NCI-H82 treated with DMSO at 0.1 percent for 48 hours (cell line): ENCODE data around the gene PLCB1.

Experiments used
- DNase-seq: peaks from one replicate; lab custom pipeline; 2025; ENCODE audit not compliant: unreplicated experiment; lab: John Stamatoyannopoulos, UW

Gene PLCB1

DNA sequence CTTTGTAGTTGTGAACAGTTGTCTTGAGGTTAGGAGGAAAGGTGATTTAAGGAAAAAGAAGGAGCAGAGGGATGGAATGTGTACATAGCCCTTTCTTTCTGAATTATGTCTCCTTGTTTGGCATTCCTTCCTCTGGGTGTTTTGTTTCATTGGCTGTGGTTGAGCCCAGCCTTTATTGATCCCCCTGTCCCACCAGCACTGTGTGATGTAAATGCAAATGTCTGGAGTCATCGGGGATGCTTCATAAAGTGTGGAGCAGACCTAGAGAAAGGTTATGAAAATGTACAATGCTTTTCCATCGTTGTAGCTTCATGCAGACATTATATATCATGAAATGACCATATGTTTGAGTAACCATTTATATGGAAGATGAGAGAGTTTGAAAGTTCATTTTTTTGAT is 164.5 kb downstream of the PLCB1 start:
- DNase-seq, result no peak

DNA sequence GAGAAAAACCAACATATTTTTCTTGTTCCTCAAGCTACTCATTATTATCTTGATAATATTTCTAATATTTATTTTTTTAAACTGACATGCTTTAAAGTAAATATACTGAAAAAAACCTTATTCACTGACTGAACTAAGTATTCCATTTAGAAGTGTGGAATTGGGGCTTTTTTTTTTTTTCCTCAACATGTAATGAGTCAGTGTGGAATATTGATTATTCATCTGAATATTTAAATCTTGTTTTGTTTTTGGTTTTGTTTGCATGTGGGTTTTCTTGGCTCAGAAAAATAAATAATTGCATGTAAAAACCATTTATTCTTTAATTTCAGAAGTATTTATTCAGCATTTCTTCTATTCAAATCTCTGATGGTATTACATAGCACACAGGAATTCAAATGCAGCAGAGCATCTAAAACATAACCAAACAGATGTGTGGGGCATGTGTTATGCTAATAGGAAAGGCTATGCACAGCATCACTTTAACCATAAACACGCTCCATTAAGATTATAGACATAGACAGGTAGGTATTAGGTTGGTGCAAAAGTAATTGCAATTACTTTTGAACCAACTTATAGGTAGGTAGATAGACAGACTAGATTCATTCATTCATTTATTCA is 166.5 kb downstream of the PLCB1 start:
- DNase-seq, result no peak

DNA sequence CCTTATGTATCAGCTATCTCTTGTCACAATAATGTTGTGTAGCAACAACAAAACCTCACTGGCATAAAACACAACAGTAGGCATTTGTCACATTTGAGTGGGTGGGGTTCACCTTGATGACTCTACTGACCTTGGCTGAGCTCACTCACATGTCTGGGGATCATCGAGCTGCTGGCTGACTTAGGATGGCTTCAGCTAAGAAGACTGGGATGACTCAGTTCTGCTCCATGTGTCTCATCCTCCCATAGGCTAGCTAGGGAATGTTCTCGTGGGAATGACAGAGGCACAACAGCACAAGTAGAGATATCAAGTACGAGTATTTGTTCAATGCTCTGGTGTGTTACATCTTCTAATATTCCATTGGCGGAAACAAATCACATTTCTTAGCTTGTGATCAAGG is 167.9 kb downstream of the PLCB1 start:
- DNase-seq, result no peak

DNA sequence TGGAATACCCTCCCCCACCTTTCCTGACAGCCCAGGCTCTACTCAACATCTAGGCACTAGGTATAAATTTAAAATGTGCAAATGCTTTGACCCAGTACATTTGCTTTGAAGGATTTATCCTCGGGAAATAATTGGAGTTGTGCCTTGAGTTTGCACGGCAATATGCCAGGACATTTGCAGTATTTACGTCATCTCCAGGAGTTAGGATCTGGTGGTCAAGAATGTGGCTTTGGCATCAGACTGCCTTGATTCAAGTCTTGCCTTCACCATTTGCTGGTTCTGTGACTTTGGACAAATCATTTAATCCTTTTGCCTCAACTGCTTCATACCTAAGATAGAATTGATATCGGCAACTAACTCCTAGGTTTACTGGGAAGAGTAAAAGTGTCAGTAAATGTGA is 169.6 kb downstream of the PLCB1 start:
- no peak for DNase-seq

DNA sequence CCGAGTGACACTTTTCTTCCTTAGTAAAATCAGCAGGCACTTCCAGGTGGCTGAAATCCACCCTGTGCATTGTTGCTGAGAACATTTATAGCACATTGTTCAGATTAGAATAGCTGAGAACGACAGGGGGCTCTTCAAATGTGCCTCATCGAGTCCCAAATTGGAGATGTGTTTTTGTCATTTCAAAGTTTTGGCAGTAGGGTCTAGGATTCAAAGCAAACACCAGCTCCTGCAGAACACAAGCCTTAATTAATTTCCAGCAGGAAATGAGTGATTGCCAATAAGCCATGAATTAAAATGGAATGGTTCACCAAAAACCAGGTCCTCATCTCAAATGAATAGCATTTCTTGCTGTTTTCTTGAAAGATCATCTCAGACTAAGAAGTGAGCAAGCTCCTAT is 171.6 kb downstream of the PLCB1 start:
- no peak for DNase-seq

DNA sequence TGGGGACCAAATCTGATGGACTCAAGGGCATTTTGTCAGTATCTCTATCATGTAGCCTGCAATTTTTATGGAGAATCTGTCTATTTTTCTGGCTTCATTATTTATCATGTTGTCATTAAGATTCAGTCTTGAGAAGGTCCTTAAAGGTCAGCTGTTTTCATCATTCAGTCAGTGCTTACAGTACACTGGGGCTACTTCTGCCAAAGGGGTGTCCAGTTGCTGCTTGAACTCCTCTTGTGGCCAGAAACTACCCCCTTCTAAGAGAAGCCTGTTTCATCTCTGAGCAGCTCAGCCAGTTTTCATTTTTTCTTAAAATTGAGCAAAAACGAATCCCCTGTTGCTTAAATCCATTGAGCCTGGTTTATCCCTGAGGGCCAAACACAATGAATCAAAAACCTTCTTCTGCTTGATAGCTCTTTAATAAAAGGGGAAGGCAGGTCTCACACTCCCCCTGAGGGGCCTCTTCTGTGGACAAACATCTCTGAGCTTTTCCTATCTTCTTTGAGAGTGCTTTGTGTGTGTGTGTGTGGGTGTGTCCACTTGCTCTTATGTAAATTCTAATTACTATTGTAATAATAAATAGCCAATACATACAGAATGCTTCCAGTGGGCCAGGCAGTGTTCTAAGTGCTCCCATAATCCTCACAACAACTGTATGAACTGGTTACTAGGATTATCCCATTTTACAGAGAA is 172.2 kb downstream of the PLCB1 start:
- DNase-seq, result no peak

DNA sequence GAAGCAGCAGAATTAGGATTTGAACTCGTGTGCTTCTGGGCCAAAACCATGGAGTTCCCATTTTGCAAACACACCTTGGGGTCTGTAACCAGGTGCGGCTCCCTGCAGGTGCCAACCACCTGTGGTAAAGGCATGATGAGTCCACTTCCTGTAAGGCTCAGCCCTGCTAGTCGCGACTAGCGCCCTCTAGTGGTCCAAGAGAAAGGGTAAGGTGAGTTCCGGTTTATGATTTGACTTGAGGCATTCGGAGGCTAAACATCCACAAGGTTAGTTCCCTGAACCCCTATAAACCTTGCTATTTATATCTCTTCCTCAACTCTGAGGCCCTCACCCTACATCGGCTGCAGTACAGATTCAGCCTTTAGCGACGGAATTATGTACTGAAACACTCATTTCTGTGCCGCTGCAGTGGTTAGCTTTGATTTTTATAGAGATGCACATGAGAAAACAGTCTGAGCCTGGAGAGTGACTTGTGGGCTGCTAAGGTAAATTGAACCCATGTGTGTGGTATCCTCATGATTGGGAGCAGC is 173.4 kb downstream of the PLCB1 start:
- DNase-seq, result peak; percentile 23

DNA sequence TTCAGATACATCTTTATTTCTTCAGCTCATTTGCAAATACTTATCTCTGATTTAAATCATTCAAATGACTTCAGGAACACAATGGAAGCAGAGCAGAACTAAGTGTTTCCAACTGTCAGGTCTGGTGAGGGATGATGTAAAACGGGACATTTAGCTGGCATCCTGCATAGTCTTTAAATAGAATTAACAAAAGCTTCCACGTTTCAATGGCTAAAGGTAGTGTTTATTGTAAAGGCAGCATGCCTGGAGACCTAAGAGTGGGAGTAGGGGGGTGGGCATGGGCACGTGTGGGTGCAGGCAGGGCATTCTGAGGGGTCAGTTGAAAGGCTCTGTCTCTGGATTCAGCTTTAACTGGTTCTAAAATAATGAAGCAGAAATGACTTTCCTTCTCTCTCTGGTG is 174.9 kb downstream of the PLCB1 start:
- DNase-seq, result no peak

DNA sequence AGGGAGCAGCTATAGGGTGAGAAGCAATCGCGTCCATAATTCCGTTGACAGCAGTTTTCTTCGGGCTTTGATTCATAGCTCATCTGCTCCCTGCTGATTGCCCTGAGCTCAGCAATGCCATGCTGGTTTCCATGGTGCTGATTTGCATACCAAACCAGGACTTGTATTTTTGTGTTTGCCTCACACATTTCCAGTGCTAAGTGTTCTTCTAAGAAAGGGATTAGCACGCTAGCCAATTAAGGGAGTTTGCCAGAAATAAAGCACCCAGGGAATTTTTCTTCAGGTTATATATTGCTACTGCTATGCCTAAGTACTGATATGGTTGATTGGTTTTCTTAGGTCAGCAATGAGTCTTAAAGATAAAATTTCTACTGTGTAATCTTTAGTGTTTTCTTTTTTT is 177.6 kb downstream of the PLCB1 start:
- peak; percentile 26 for DNase-seq

DNA sequence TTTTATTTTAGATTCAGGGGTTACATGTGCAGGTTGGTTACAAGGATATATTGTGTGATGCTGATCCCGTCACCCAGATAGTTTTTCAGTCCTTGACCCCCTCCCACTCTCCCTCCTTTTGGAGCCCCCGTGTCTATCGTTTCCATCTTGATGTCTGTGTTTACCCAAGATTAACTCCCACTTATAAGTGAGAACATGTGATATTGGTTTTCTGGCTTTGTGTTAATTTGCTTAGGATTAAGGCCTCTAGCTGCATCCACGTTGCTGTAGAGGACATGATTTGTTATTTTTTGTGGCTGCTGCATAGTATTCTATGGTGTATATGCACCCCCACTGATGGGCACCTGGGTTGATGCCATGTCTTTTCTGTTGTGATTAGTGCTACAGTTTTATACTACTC is 178.6 kb downstream of the PLCB1 start:
- DNase-seq, result peak; percentile 11

DNA sequence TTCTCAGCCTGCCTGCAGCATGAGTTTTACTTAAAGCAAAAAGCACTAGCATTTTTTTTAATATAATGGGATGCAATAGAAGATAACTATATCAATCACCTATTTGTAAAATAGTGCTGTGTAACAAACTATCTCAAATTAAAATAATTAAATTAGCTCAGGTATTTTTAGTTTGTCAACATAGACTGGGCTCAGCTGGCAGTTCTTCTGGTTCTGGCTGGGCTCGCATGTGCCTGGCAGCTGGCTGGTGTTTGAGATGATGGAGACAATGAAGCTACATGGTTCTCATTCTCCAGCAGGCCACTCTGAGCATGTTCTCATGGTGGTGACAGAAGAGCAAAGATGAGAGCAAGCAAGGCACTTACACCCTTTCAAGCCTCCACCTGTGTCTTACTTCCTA is 181.0 kb downstream of the PLCB1 start:
- no peak for DNase-seq

DNA sequence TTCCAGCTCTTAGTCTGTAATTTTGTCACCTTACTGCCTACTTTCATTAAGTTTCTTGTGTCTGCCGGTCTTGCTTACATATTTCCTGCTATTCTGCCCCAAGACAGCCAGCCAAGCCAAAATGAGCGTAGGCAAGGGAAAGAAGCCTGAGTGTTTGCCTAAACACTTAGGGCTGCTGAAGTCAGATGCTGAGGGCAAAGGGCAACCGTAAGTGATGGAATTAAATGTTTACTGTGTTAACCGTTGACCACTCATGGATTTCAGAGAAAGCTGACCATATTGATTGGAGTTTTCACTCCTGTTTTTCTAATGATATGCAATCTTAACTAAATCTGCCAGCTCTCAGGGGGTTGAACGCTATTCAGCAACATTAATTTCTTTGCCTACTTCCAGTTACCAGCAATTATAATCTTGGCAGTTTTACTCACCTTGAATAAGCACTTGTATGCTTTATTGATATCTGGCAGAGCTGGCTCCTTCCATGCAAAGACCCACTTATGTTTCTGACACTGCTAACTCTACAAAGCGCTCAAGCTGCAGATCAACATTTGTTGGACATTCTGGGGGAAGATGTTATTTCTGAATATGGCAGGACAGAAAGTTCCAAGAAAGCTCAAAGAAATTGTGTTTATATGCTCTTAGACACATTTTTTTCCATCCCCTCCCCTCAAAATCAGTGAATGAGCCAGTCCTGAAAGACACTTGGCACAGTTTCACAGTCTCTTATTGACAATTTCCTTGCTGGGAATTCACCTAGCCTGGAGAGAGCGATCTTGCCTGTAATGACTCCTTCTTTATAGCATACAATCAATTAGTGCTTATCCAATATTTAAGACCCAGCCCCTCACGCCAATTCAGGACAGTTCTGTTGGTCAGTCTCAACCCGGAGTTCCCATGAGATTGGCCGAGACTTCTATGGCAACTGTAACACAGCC is 183.8 kb downstream of the PLCB1 start:
- no peak for DNase-seq

DNA sequence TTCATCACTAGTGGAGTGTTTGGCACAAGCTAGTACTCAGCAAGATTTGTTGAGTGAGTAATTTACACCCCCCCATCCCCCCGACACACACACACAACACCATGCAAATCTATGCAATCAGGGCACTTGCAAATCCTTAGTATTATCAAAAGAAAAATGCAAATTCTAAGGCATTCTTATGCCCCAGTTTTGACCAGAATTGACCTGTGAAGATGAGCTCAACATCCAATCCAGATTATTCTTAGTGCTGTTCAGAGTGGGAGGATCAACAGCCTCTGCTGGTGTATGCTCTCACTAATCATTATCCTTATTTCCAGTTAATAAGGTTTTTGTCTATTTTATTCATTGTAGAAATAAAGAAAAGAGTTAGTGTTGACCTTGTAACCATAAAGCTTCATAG is 185.4 kb downstream of the PLCB1 start:
- no peak for DNase-seq

DNA sequence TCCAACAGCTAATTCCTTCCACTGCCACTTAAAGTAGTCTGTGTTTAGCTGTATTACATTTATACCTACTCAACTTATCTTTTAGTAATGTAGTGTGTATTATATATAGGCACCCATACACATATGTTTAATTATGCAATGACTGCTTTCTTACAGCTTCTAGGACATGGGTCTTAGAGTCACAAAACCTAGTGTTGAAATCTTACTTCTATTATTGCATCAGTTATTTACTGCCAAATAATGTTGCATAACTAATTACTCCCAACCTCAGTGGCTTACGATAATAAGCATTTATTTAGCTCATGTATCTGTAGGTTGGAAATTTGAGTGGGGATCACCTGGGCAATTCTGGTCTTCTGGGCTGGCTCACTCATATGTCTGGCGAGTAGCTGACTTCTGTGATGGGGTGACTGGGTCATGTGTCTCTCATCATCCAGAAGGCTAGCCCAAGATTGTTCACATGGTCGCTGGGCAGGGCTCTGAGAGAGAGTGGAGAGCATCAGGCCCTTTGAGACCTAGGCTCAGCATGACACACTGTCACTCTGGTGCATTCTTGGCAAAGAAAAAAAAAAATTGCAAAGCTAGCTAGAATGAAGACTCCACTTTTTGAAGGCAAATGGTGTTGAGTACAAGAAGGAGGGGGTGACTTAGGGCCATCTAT is 187.0 kb downstream of the PLCB1 start:
- DNase-seq, result no peak

DNA sequence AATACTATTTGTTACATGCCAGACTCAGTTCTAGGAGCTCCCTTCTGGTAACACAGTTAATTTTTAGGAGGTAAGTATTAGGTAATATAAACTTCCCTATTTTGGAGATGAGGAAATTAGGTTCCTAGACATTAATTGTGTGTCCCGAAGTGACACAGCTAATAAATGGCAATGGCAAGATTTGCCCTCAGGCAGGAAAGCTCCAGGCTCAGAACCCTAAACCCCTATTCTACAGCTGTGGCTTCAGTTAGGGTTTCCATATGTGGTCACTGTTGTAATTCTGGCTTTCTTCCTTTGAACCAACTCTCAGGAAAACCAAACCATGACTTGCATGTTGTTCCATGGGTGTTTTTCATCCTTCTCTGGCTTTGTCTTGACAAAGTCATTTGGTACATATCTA is 188.2 kb downstream of the PLCB1 start:
- DNase-seq, result no peak

DNA sequence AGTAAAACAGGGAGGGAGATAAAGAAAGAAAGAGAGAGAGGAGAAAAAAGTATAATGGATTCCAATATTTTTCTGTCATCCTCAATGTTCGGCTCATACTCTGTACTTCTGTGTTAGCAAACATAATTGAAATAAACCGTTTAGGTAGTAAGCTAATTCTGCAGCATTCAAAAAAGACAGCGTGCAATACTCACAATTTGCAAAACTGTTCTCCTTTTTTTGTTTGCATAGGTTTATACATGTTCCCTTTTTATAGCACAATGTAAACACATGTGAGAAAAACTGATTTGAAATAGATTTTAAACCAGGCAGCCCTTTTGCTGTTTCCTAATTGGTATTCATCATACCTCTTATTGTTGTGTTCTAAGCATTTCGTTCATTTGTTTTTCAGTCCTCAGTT is 188.9 kb downstream of the PLCB1 start:
- no peak for DNase-seq

DNA sequence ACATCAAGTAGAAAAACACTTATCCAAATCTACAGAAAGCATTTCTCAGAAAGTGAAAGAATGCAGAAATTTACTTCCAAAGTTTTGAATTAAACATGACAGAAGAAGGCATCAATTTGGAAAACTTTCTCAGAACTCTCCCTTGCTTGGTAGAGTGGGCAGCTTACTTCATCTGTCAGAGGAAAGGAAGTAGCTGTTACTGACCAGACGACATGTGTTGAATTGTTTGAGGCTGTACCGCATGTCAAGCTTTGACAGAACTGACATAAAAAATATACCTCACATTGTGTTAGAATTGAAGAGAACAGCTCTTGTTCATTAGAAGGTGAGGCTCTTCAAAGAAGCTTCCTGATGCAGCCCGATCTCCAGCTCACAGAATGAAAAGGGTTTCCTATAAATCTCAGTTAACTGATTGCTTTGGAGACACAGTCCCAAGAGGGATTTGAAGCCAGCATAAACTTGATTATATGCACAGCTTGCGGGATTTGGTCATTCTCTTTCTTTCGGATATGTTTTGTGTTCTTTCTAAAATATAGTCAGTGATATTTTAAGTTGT is 190.7 kb downstream of the PLCB1 start:
- no peak for DNase-seq

DNA sequence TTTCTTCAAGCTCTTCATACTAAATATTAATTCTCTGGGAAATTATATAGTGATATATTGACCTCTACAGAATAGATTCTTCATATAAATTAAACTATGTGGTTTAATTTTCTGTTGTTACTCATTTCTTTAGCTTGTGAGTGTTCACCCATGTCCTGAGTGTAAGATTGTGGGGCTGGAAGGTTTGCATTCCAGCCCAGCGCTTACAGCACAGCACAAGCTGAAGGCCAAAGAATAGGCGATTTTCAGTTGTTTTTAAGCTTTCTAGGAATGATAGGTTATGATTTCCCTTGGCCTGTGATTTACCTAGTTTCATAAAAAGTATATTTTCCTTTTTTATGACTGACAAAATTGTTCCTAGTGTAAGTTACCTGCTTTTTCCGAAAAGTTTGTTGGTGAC is 194.1 kb downstream of the PLCB1 start:
- no peak for DNase-seq

DNA sequence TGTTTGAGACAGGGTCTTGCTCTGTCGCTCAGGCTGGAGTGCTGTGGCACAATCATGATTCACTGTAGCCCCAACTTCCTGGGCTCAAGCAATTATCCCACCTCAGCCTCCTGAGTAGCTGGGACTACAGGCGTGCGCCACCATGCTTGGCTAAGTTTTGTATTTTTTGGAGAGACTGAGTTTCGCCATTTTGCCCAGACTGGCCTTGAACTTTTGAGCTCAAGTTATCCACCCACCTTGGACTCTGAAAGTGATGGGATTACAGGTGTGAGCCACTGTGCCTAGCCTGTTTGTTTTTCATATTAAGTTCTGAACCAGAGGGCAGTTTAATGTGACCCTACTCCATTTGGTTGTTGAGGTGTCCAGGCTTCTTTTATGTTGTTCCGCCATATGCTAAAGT is 194.8 kb downstream of the PLCB1 start:
- DNase-seq, result no peak

DNA sequence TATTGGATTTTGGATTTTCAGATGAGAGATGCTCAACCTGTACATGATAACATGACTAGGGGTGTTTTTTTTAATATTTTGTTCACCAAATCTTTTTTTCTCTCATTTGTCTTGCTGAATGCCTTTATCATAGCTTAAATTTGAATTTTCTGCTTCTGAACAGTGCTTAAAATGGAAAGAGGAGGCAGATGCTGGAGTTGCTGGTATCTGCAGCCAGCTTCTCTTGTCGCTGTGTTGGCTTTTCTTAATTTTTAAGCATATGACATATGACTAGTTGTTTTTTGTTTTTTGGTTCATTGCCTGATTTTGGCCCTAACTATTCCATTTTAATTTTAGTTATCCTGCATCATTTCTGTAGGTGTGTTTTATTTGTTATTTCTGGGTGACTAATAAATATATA is 196.1 kb downstream of the PLCB1 start:
- DNase-seq, result no peak

DNA sequence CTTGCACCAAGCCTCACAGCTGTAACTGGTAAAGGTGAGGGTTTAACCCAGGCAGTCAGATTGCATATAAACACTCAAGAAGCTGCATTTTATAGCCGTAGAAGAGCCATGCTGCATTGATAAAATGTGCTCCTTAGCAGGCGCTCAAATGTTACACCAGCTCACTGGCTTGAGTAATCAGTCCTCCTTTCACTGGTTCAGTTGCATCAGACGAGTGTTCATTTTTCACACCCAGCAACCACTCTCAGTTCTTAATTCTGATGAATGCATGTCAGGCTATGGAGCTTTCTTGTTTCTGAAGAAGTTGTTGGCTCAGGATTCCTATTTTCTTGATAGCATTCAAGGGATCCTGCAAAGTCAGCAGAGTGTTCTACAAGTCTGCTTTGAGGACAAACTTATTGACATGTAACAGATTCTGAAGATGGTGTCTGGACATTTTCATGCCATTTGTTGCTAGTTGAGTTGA is 198.3 kb downstream of the PLCB1 start:
- no peak for DNase-seq
